Activated T-helper 9 cell treated with anti-CD3 and anti-CD28 coated beads, Interleukin-2, amount 50 U/mL, for 16 hours (primary cell): ENCODE measurements around the gene STON2.
A peak's percentile ranks its signal among the peaks of the same experiment; 100 is the strongest.

Source experiments
- DNase-seq: peaks from one replicate; pipeline ENCODE4 v3.0.0-alpha.2; 2020; ENCODE audit warnings: low read depth

The STON2 gene

DNA sequence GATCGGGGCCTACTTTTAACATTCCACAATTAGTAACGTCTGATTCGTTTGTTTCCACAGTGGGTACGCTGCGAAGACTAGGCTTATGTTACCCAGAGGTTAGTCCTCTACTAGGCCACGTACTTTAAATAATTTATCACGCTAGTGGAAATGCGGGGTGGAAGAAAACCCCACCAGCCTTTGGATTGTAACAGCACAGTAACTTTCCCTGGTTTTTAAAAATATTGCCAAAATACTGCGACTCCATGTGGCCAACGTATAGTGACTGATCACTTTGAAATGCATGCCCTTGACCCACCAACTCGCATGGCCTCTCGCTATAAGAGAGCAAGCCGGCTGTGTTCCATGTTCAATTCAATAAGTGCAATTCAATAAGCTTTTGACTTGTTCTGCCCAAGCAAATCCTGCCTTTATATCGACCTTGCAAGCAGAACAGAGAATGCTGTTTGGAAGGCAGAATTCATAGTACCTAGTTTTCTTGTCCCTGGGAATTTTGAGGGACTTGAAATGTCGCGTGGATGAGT, 178.5 kb downstream of the STON2 start:
- no peak for DNase-seq

DNA sequence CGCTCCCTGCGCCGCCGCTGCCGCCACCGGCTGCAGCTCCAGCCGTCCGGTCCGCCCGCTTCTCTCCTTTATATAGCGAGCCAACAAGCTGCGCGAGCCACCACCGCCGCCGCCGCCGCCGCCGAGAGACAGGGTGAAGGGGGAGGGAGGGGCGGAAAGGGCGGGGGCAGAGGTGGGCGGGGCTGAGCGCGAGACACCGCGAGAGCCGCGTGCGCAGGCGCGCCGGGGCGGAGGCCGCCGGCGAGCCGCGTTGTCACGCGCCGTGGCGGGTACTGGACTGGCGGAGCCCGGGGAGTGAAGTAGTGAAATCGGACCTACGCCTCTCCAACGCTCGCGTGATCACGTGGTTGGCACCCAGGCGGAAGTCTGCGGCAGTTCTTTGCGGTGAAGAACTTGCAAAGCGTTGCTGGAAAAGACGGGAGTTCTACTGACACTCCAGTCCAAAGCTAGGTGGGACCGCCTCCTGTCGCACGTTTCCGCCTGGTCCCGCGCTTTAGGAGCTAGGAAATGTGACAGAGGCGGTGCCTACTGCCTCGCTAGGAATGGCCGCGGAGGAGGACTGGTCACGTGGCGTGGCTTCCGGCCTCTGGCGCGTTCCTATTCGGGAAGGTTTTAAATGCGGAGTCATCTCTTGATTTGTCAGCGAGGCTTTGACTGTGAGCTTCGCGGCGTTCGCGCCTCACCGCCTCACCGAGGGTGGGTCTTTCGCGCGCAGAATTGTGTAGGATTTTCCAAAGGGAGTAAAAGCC, 179.1 kb downstream of the STON2 start, which contains the start of gene GTF2A1:
GTF2A1 (minus strand) TSS at position 130 of the 749 bp plus-strand sequence. CDS start 441 bp downstream, outside the sequence.
- DNase-seq, result peak; percentile 93

DNA sequence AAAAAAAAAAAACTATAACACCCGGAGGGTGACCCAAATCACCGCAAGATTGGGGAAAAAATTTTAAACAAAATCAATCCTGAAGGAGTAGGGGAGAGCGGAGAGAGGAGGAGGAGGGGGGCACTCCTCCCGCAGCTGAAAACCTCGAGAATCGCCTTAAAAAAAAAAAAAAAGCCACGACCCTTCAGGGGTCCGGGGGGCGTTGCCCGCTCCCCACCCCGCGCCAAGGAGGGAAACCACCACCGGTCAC, 179.6 kb downstream of the STON2 start:
- no peak for DNase-seq

DNA sequence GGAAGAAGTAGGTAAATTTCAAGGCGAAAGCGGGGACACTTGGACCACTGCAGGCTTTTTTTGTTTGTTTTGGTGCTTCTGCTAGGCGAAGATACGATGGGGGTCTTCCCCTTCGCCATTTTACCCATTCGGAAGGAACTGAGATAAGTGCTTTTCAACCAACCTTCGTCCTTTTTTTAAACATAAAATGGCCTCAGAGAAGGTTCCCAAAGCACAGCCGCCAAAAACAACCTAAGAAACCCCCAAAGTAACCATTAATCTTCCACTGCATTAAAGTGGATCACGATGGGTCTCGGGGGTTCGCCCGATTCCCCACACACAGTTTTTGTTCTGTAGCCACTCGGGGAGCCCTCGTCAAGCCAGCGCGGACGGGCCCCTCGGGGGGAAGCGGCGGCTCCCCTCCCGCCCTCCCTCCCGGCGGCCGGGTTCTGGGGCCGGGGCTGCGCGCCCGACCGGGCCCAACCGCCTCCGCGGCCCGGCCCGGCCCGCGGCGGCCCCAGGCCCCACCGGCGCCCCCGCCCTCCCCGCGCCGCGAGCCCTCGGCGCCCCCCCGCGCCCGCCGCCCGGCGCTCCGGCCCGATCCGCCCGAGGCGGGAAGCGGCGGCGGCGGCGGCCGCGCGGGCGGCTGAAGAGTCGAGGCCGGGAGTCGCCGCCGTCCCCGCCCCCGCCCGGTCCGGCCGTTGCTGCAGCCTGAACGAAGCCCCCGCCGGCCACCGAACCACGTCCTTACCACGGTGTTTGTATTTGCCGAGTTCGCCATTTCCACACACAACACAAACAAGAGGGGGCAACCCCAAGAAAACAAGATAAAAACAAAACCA, 180.2 kb downstream of the STON2 start:
- DNase-seq, result peak; percentile 31

DNA sequence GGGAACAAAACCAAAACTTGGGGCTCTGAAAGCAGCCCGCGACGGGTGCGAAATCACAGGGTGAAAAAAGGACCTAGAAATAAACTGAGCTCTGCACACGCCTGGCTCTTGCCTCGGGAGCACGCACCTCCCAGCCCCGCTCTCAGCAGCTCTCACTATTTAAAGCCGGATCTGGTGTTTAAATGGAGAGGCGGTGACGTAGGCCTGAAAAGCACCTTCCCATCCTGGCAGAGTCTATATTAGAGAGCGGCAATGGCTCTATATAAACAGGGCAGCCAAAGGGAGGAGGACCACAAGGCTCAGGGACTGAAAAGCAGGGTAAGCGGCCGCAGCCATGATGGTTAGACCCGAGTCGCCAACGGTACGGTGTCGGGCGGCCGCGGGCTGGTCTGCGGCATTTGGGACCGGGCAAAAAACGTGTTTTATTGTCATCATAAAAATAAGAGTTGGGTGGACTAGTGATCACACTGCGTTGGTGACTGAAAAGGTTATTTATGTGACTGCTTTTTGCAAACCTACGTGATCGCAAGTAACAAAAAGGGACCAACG, 180.8 kb downstream of the STON2 start:
- DNase-seq, result peak; percentile 70

DNA sequence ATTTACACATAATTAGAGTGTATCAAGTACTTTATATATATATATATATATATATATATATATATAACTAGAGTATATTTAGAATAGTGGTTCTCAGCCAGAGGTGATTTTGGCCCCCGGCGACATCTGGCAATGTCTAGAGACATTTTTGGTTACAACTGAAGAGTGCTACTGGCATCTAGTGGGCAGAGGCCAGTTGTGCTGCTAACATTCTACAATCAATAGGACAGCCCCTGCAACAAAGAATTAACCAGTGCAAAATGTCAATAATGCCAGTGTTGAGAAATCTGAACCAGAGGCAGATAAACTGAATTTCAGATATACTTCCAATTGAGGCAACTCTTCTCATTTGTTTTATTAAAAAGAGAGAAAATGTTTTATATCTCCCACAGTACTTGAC, 188.3 kb downstream of the STON2 start:
- DNase-seq, result no peak
